Anterior cingulate cortex (tissue), 58 donors: Measurements from ENCODE around the gene BLTP3A.
A peak's percentile ranks its signal among the peaks of the same experiment; 100 is the strongest.
"Not testable (repeated sequence)": the region's sequence is repeated elsewhere in the genome, so short reads cannot be mapped to it uniquely, and the experiment has no call there.

Experiments used
- DNase-seq, 58 donors: peaks; one replicate each; lab custom pipeline; 2025; lab: John Stamatoyannopoulos, UW

BLTP3A gene

GRCh38 chr6:34791164-34791700 is 651 bp upstream of the BLTP3A start:
- peak in 52 of 58 donors; percentile 15 to 82 (median 54) for DNase-seq

DNA sequence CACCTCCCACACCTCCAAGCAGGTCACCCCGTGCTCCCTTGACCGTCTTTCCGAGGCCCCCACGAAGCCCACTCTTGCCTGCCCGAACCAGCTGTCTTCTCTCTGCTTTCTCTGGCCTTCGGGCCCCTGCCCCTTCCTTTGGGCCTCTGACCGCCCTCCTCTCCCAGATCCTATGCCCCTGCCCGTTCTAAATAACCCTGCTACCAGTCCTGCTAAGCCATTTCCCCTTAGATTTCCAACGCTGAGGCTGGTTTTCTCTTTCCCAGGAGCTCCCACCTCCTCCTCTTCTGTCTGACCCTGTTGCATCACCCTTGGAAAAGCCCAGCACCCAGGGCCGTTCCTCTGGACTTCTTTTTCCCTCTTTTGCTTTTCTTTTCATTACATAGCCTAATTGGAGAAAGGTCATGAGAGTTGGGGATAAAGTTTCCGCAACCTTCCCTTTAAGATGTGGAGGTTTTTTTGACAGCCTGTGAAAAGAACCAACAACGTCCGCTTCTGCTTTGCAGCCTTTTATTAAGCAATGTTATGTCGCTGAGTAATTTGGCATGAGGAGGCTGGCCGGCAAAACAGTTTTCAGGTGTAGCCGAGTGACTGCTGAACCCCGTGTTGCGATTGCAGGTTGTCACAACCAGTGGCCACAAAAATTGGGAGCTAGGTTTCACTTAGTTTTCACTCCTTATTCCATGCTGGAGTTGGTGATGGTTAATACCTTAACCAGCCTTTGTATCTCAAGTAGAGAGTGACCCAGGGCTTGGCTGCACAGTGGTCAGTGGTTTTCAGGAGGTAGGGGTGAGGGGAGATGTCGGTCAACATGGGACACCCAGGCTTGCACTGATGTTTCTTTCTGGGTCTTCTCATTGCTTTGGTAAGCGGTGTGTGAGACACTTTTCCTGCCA is 970 bp downstream of the BLTP3A start:
- peak in 19 of 58 donors; percentile 4 to 62 (median 32) for DNase-seq

- DNase-seq = no peak
These were observed 2.0 kb downstream of the BLTP3A start for GRCh38 chr6:34793877-34794276.

DNA sequence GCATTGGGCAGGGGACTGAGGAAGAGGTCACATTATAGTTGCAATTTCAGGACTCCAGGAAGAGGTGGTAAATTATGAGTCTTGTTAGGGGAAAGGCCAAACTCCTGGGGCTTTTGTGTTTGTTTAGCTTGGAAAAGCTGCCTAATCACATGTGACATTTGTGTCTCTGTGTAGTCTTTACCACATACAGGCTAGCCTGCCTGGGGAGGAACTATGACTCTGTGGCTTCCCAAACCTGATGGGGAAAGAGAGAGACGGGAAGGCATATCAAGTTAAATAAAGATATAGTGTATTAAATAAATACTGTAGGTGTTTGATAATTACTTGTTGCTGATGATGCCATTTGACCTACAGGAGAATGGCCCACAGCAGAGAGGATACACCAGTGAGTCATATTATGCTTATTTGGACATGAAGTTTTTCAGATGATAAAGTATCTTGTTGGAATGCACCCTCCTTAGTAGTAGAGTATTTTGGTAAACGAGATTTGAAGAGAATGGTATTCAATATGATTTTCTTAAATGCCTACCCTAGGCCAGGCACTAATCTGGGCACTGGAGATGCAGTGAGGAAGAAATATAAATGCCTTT is 4.0 kb downstream of the BLTP3A start:
- no peak for DNase-seq

DNA sequence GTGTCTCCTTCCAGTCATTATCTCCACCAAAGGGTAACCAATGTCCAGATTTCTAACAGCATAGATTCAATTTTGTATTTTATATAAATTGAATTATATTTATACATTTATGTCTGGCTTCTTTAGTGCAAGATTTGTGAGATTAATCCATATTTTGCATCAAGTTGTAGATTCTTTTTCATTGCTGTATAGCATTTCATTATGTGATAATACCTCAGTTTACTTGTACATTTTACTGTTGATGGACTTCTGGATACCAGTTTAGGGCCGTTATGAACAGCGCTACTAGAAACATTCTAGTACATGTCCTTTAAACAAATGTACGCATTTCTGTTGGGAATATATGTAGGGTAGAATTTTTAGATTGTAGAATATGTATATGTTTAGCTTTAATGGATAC is 6.2 kb downstream of the BLTP3A start:
- DNase-seq = no peak

DNA sequence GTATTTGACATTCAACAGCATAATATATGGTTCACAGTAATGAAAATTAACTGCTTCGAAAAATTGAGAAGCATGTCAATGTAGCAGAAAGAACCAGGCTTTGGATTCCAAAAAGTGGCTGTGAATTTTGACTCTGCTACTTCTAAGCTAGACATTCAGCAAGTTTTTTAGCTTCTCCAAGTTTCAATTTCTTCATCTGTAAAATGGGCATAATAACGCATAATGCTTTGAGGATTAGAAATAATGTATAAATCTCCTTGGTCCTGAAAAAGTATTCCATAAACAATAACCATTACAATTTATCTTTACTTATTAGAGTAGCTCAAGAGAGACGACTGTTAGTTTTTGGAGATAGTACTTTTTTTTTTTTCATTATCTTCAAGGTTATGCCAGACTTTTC is 7.7 kb downstream of the BLTP3A start:
- DNase-seq = no peak

DNA sequence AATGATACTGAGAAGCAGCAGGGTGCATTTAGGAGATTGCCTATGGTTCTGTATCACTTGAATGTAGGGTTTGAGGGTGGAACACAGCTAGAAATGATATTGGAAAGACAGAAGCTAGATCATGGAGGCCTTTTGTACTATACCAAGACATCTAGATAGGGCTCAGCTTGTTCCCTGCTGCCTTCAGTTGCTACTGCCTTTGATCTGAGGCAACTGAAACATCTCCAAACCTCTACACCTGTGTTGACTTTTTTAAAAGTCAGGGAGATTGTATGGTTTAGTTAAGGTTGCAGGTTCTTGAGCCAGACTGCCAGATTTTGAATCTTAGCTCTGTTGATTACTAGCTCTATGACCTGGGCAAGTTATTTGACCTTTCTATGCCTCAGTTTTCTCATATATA is 12.7 kb downstream of the BLTP3A start:
- no peak for DNase-seq

- DNase-seq = not testable (repeated sequence)
These were observed 13.2 kb downstream of the BLTP3A start for GRCh38 chr6:34805074-34805473.

DNA sequence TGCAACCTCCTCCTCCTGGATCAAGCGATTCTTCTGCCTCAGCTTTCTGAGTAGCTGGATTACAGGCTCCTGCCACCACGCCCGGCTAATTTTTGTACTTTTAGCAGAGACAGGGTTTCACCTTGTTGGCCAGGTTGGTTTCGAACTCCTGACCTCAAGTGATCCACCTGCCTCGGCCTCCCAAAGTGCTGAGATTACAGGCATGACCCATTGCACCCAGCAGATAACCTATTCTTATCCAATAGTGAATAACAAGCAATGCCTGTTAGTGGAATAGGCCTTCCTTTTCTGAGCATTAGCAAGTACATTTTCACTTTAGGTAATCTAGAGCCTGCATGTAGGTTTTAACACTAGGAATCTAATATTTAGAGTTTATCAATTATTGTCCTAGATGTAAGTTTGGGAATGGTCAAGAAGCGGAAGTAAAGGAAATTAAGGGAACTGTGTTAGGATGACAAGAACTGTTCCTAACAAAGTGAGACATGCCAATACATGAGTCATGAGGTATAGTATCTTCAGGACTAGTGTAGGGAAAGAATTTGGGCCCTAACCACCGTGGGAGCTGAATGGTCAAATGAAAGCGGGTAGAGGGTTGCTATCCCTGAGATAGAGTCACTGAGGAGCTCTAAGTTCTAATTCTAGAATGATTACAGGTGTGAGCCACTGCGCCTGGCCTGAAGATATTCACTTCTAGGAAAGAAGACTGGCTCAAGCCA is 15.0 kb downstream of the BLTP3A start:
- no peak for DNase-seq

- DNase-seq = not testable (repeated sequence)
These were observed 16.6 kb downstream of the BLTP3A start for GRCh38 chr6:34808473-34808872.

- not testable (repeated sequence) for DNase-seq
These were observed 17.5 kb downstream of the BLTP3A start for GRCh38 chr6:34809419-34809818.

- DNase-seq = no peak
These were observed 18.4 kb downstream of the BLTP3A start for GRCh38 chr6:34810017-34810882.

DNA sequence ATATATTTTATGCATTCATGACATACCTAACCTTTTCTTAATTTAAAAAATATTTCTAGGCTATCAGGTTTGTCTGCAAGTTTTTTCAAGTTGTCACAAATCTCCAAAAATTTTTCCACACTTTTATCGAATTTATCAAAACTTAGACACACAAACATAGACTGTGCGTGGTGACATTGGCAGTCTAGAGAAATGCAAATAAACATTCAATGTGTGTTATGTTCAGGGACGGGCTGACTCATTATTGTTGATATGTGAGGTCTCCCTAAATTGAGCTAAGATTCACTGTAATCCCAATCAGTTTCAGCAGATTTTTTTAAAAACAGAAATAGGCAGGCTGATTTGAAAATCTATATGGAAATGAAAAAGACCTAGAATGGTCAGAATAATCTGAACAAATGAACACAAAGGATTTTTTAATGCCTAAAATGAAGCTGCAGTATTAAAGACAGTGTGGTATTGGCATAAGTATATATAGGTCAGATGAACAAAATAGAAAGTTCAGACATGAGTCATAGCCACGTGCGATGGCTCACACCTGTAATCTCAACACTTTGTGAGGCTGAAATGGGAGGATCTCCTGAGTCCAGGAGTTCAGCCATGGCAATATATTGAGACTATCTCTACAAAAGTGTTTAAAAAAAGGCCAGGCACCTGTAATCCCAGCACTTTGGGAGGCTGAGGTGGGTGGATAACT is 19.2 kb downstream of the BLTP3A start:
- DNase-seq = no peak

- peak in 1 of 58 donors; percentile 3 for DNase-seq
These were observed 21.3 kb downstream of the BLTP3A start for GRCh38 chr6:34813028-34813713.

DNA sequence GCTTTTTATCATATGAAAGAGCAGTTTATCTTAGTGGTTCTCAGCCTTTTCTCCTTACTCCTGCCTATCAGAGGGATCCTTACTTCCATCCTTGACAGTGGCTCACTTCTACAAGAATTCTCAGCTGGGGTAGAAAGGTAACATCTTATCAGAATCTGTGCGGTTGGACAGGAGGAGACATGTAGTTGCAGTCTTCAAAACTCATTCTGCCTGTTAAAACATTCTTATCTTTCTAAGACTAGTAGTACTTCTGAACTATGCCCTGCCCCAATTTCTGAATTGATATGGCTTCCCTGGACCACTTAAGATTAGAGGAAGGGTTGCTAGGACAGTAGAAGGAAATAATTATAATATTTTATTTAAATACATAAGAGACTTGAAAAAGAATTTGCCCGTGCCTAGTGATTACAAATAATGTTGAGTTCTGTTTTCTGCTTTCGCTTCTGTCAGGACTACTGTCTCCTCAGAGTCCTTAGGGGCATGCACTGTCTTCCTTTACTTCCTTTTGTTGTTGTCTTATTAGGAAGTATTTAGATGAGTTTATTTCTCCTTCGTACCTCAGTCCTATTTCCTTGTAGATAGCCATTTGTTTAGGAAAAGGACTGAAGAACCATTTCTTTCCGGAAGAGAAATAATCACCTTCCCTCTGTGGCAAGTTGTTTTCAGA is 24.9 kb downstream of the BLTP3A start:
- no peak for DNase-seq

DNA sequence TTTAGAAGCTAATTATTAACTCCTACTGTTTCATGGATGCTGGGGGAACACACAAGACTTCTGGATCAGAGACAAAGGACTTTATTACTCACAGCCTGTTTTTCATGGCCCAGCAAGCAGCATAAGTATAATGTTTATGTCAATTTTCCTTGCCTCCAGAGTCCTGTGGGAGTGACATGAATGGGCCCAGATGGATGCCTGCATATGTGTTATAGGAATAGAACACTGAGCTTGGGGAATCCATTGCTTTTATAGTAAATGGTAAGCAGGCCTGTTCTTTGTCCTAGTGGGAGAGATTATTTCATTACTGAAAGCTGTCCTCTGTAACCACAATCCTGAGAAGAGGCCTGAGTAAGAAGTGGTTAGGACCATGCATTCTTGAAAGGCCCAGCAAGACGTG is 25.6 kb downstream of the BLTP3A start:
- peak in 2 of 58 donors; percentile 6 to 17 for DNase-seq

DNA sequence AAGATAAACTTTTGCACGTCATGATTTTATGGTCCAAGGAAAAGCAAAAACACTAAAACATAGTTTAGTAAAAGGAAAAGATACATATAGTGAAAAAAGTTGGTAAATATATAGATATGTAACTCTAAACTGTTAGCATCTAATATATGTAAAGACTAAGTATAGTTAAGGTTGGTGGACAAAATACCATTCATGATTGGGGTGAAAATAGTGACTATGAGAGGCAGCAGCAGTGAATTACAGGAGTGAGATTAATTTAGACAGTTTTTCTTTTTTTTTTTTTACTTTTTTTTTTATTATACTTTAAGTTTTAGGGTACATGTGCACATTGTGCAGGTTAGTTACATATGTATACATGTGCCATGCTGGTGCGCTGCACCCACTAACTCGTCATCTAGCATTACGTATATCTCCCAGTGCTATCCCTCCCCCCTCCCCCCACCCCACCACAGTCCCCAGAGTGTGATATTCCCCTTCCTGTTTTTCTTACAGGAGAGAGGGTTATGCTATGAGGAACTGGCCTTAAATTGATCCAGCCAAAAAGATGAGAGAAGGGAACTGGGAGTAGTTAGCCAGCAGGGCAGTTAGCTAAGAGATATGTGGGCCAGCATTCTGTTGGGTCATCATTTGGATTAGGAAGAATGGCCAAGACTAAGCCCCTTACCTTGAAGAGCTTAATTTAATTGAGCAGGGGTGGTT is 27.1 kb downstream of the BLTP3A start:
- not testable (repeated sequence) for DNase-seq
